PC-9 (cell line): ENCODE results near the gene HSPA9. TPM values are rescaled to one million over a fixed set of nuclear protein-coding genes. Genes with fewer than 3 reads are reported as not detected.

Experiments used
- BruUV-seq: library from RNA; stranded (reverse); fragments of 400-500 nt; replicated peaks from 2 replicates; lab custom pipeline; 2021; lab: Mats Ljungman, UMichigan
- CTCF ChIA-PET: fragments of 300-600 bp; sonication (Branson Sonifier 250); formaldehyde crosslinking; loops from one replicate; lab custom pipeline; 2022; ENCODE audit warnings: antibody characterized with exemption; lab: Charles Lee
- POLR2A ChIA-PET: fragments of 300-600 bp; sonication (Branson Sonifier 250); formaldehyde crosslinking; loops from one replicate; lab custom pipeline; 2022; ENCODE audit warnings: antibody characterized with exemption; ENCODE audit not compliant: unreplicated experiment; lab: Charles Lee
- DNase-seq, 2 experiments: peaks; one replicate each; pipeline versions ENCODE4 v3.0.0 to v3.0.0-alpha.2; 2015 to 2022; ENCODE audit warnings: mixed read lengths in 1 of 2
- H2AFZ ChIP-seq: fragments of 200-600 bp; sonication (generic); 2 replicates; pipeline ENCODE4 v1.8.1; 2017; ENCODE audit warnings: antibody characterized with exemption
- H3F3A ChIP-seq: fragments of 200-600 bp; sonication (generic); 2 replicates; pipeline ENCODE4 v1.8.1; 2017; ENCODE audit warnings: antibody characterized with exemption, mild to moderate bottlenecking, low read depth; ENCODE audit not compliant: insufficient read depth
- H3K27ac ChIP-seq: fragments of 200-600 bp; sonication (generic); 2 replicates; pipeline ENCODE4 v1.6.1; 2016; ENCODE audit warnings: mixed run types
- H3K27me3 ChIP-seq: fragments of 200-600 bp; sonication (generic); 2 replicates; pipeline ENCODE4 v1.6.1; 2016; ENCODE audit warnings: low read depth, mixed run types; ENCODE audit not compliant: insufficient read depth
- H3K36me3 ChIP-seq: fragments of 200-600 bp; sonication (generic); 2 replicates; pipeline ENCODE4 v1.6.1; 2016; ENCODE audit warnings: low read depth, mixed run types
- H3K4me1 ChIP-seq: fragments of 200-600 bp; sonication (generic); replicated peaks from 2 replicates; pipeline ENCODE4 v1.6.1; 2016; ENCODE audit warnings: mixed run types; ENCODE audit not compliant: insufficient read depth
- H3K4me2 ChIP-seq: fragments of 200-600 bp; sonication (generic); 2 replicates; pipeline ENCODE4 v1.6.1; 2017; ENCODE audit warnings: mixed run types
- H3K4me3 ChIP-seq: fragments of 200-600 bp; sonication (generic); 2 replicates; pipeline ENCODE4 v1.6.1; 2016; ENCODE audit warnings: mixed run types
- H3K79me2 ChIP-seq: fragments of 200-600 bp; sonication (generic); 2 replicates; pipeline ENCODE4 v1.6.1; 2017; ENCODE audit warnings: low read depth, mixed run types
- H3K9me2 ChIP-seq: fragments of 200-600 bp; sonication (generic); 2 replicates; pipeline ENCODE4 v1.8.1; 2017; ENCODE audit warnings: mild to moderate bottlenecking; ENCODE audit not compliant: insufficient read depth
- H3K9me3 ChIP-seq: fragments of 200-600 bp; sonication (generic); 2 replicates; pipeline ENCODE4 v1.8.1; 2016; ENCODE audit warnings: low read depth; ENCODE audit not compliant: insufficient read depth
- H4K20me1 ChIP-seq: fragments of 200-600 bp; sonication (generic); 2 replicates; pipeline ENCODE4 v1.8.1; 2017; ENCODE audit not compliant: insufficient read depth
- CTCF ChIP-seq: fragments of 200-600 bp; sonication (generic); conservative IDR thresholded peaks from 2 replicates; pipeline ENCODE4 v1.6.1; 2017; ENCODE audit warnings: mixed run types, antibody characterized with exemption, mild to moderate bottlenecking, moderate library complexity
- EZH2 ChIP-seq: fragments of 200-600 bp; sonication (generic); IDR thresholded peaks from 2 replicates; pipeline ENCODE4 v1.8.0; 2017; ENCODE audit warnings: antibody characterized with exemption, low read depth
- intact Hi-C: fragments of 100-400 bp; cut with micrococcal nuclease; formaldehyde crosslinking; loops from one replicate; pipeline ENCODE4 v1.10.0; 2022; ENCODE audit not compliant: unreplicated experiment
- total RNA-seq: library from RNA; stranded (reverse); gene quantifications from 2 replicates; pipeline ENCODE4 v1.2.3, GENCODE V29; 2021

HSPA9 gene
- total RNA-seq, 1 experiment from 2014 or later, result 256 TPM

DNA sequence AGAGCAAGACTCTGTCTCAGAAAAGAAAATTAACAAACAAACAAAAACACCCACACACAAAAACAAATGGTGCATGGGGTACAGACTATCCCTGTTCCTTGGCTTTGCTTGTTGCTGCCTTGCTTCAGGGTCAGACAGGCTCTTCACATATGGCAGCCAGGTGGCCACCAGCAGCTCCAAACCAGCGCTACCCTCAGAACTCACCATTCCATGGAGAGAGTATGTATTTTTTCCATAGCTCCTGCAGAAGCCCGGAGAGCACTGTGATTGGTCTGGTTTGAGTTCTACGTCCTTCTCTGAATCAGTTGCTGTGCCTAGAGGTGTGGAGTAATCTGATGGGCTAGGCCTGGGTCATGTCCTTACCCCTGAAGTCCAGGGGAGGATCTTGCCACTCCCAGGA, 25.2 kb upstream of the HSPA9 start:
- no peaks in the 10 kb centered on the region for H4K20me1 ChIP-seq
- no peaks in the 10 kb centered on the region for H3F3A ChIP-seq
- H3K4me3 ChIP-seq, result no peak overlapping the region
- no peaks in the 10 kb centered on the region for H3K79me2 ChIP-seq
- H3K4me2 ChIP-seq, result no peak overlapping the region
- H3K27ac ChIP-seq, result no peak overlapping the region
- H3K27me3 ChIP-seq, result no peaks in the 10 kb centered on the region
- ChIA-PET CTCF (interaction anchor here (0.7 kb wide), 1 partner anchor 307 kb away, joined by 3 read pairs; no protein-coding TSS in a partner anchor), POLR2A (no interaction called here)
- no TSS peak for BruUV-seq
- no peak for DNase-seq
- no peaks in the 10 kb centered on the region for H3K9me2 ChIP-seq
- intact Hi-C loops, result no loop called here
- H3K9me3 ChIP-seq, result no peaks in the 10 kb centered on the region
- peaks cover 9% of the 10 kb centered on the region; the same call in 1 of the 2 replicates for H3K4me1 ChIP-seq
- H2AFZ ChIP-seq, result no peak overlapping the region
- TF ChIP-seq CTCF, result no peak
- no peak for TF ChIP-seq EZH2
- H3K36me3 ChIP-seq, result no peaks in the 10 kb centered on the region

DNA sequence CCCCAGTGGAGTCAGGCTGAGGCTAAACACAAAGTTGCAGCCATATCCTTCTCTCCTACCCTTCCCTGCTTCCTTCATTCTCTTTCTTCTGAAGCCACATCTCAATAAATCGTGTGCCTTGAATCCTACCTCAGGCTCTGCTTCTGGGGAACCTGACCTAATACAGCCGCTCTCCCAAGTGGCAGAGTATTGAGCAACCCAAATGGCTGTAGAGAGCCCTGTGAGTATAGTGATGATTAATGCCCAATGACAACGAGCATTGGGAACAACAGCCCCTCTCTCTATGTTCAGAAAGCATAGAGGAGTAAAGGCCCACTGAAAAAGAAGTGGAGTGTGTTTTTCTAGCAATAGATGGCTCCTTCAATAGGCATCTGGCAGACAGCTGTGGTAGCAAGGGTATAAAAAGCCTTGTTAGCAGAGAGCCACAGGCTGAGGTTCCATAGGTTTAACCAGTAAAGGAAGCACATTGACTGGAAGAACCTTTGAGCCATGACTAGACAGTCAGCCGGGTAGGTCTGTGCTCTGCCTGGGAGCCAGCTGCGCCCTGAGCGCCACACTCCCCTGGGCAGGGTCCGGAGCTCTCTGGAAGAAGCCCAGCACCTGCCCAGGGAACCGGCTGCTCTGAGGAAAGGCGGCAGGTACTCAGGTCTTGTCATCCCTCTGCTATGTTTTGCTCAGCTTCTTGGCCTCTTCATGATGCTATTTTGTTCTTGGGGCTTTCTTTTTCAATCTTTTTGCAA, 22.6 kb upstream of the HSPA9 start:
- no peaks in the 10 kb centered on the region for H3K9me3 ChIP-seq
- no peaks in the 10 kb centered on the region for H3K27me3 ChIP-seq
- H4K20me1 ChIP-seq, result no peaks in the 10 kb centered on the region
- no peak overlapping the region for H2AFZ ChIP-seq
- no peak overlapping the region for H3K4me3 ChIP-seq
- DNase-seq, result no peak
- H3K79me2 ChIP-seq, result no peaks in the 10 kb centered on the region
- no peaks in the 10 kb centered on the region for H3K36me3 ChIP-seq
- no TSS peak for BruUV-seq
- no peak overlapping the region for H3K4me2 ChIP-seq
- intact Hi-C loops, result no loop called here
- no peak overlapping the region for H3K27ac ChIP-seq
- CTCF ChIA-PET, result no interaction called here
- POLR2A ChIA-PET, result no interaction called here
- TF ChIP-seq EZH2 (no peak), CTCF (no peak)
- no peaks in the 10 kb centered on the region for H3F3A ChIP-seq
- peaks cover 9% of the 10 kb centered on the region; the same call in 1 of the 2 replicates for H3K4me1 ChIP-seq
- no peaks in the 10 kb centered on the region for H3K9me2 ChIP-seq

GRCh38 chr5:138596105-138596881, 21.1 kb upstream of the HSPA9 start:
- BruUV-seq, result no TSS peak
- Histone ChIP-seq H2AFZ (no peak overlapping the region), H3K4me1 (peaks cover 3% of the 10 kb centered on the region; the same call in 1 of the 2 replicates), H3K27ac (no peak overlapping the region), H3K36me3 (no peaks in the 10 kb centered on the region), H3K9me3 (no peaks in the 10 kb centered on the region), H3K27me3 (no peaks in the 10 kb centered on the region), H3K79me2 (no peaks in the 10 kb centered on the region), H3K4me3 (no peak overlapping the region), H3K9me2 (no peaks in the 10 kb centered on the region), H3K4me2 (no peak overlapping the region), H3F3A (no peaks in the 10 kb centered on the region), H4K20me1 (no peaks in the 10 kb centered on the region)
- DNase-seq, result no peak
- intact Hi-C loops, result no loop called here
- ChIA-PET POLR2A (interaction anchor here (0.6 kb wide), 2 partner anchors 157 to 1056 kb away, joined by 3 read pairs; partner anchors contain the start of gene CTNNA1), CTCF (no interaction called here)
- TF ChIP-seq CTCF, result no peak
- TF ChIP-seq EZH2, result no peak
